Suprapubic skin (tissue), 4 donors: ENCODE data around the gene CARM1. TPM values are rescaled to one million over a fixed set of nuclear protein-coding genes. Genes with fewer than 3 reads are reported as not detected.

ENCODE experiments used
- DNase-seq, 2 donors: peaks; one replicate each; pipeline ENCODE4 v3.0.0-alpha.2; 2019; ENCODE audit warnings: low spot score in 2 of 2
- H3K27ac ChIP-seq: fragments of 200-600 bp; sonication (generic); one replicate; pipeline ENCODE4 v1.5.1; 2019
- H3K27me3 ChIP-seq: fragments of 200-600 bp; sonication (generic); one replicate; pipeline ENCODE4 v1.5.1; 2019
- H3K36me3 ChIP-seq: fragments of 200-600 bp; sonication (generic); one replicate; pipeline ENCODE4 v1.5.1; 2019
- H3K4me1 ChIP-seq: fragments of 200-600 bp; sonication (generic); one replicate; pipeline ENCODE4 v1.5.1; 2019
- H3K4me3 ChIP-seq: fragments of 200-600 bp; sonication (generic); one replicate; pipeline ENCODE4 v1.5.1; 2019; ENCODE audit warnings: mild to moderate bottlenecking
- H3K9me3 ChIP-seq: fragments of 200-600 bp; sonication (generic); one replicate; pipeline ENCODE4 v1.5.1; 2019
- EP300 ChIP-seq: sonication (generic); formaldehyde crosslinking; IDR thresholded peaks from one replicate; pipeline ENCODE4 v1.6.1; 2017; ENCODE audit warnings: antibody characterized with exemption
- POLR2A ChIP-seq, 2 donors: fragments of 450-650 bp; IDR thresholded peaks; one replicate each; pipeline ENCODE4 v1.6.1; 2017; ENCODE audit warnings: antibody characterized with exemption in 2 of 2, mild to moderate bottlenecking in 2 of 2, moderate library complexity in 2 of 2
- POLR2AphosphoS5 ChIP-seq, 3 donors: sonication (generic); formaldehyde crosslinking; IDR thresholded peaks; one replicate each; pipeline ENCODE4 v1.6.1; 2017; ENCODE audit warnings: antibody characterized with exemption in 3 of 3
- WGBS: methylation state at CpG from one replicate; pipeline ENCODE4 v1.1.5; 2018; 5-methylcytosine and 5-hydroxymethylcytosine counted together
- total RNA-seq, 4 donors: library from RNA; depleted of rRNA; stranded (reverse); fragments of >200 nt; gene quantifications; one replicate each; pipeline ENCODE4 v1.1.0, GENCODE V29; 2016
- TF ChIP-seq, protein P1 (sequence below), 2 donors: fragments of 200-600 bp in 1 of 2; fragments of 450-650 bp in 1 of 2; sonication (generic) in 1 of 2; IDR thresholded peaks; one replicate each; pipeline ENCODE4 v1.5.1; 2016 to 2019; ENCODE audit warnings: antibody characterized with exemption in 2 of 2, mild to moderate bottlenecking in 1 of 2, moderate library complexity in 1 of 2

CARM1 gene
- total RNA-seq, 4 donors from 2014 or later, result 19.8 to 26.6 (median 23.2) TPM

- no peaks in the 10 kb centered on the region for H3K36me3 ChIP-seq
- no peak overlapping the region for H3K4me3 ChIP-seq
- no peak overlapping the region for H3K27ac ChIP-seq
- WGBS, result 93% methylated on average over 5 of the region's 5 CpGs
- TF ChIP-seq, protein P1, sequence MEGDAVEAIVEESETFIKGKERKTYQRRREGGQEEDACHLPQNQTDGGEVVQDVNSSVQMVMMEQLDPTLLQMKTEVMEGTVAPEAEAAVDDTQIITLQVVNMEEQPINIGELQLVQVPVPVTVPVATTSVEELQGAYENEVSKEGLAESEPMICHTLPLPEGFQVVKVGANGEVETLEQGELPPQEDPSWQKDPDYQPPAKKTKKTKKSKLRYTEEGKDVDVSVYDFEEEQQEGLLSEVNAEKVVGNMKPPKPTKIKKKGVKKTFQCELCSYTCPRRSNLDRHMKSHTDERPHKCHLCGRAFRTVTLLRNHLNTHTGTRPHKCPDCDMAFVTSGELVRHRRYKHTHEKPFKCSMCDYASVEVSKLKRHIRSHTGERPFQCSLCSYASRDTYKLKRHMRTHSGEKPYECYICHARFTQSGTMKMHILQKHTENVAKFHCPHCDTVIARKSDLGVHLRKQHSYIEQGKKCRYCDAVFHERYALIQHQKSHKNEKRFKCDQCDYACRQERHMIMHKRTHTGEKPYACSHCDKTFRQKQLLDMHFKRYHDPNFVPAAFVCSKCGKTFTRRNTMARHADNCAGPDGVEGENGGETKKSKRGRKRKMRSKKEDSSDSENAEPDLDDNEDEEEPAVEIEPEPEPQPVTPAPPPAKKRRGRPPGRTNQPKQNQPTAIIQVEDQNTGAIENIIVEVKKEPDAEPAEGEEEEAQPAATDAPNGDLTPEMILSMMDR (IDR thresholded peaks at IDR 0.05), result no peak
- no peak for TF ChIP-seq POLR2A (IDR thresholded peaks at IDR 0.05)
- no peak for TF ChIP-seq POLR2AphosphoS5 (IDR thresholded peaks at IDR 0.05)
- no peak for TF ChIP-seq EP300
- H3K9me3 ChIP-seq, result no peaks in the 10 kb centered on the region
- peaks cover 9% of the 10 kb centered on the region for H3K27me3 ChIP-seq
- no peaks in the 10 kb centered on the region for H3K4me1 ChIP-seq
- no peak for DNase-seq
These were observed 20.7 kb upstream of the CARM1 start for GRCh38 chr19:10850631-10851030.

DNA sequence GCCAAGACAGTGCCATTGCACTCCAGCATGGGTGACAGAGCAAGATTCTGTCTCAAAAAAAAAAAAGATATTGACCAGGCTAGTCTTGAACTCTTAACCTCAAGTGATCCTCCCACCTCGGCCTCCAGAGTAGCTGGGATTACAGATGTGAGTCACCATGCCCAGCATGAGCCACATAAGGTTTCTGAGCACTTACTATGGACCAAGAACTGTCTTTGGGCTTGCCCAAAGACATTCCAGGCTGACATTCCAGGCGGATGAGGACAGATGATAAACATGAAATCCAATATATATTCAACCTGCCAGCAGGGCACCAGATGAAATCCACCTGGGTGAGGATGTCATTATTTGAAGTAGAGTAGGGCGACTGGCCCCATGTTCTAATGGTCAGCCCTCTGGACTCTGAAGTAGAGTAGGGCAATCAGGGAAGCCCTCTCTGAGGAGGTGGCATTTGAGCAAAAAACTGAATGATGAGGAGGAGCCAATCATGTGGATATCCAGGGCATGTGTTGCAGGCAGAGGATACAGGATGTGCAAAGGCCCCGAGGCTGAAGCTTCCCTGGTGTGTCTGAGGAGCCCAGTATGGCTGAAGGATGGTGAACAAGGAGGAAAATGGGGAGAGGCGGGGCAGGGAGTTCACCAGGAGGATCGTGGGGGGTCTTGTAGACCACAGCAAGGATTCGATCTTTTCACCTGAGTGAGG, 19.1 kb upstream of the CARM1 start:
- no peak for TF ChIP-seq POLR2AphosphoS5 (IDR thresholded peaks at IDR 0.05)
- TF ChIP-seq EP300, result no peak
- TF ChIP-seq, protein P1 (IDR thresholded peaks at IDR 0.05), result no peak
- TF ChIP-seq POLR2A (IDR thresholded peaks at IDR 0.05), result no peak
- H3K4me1 ChIP-seq, result no peaks in the 10 kb centered on the region
- H3K27ac ChIP-seq, result no peak overlapping the region
- H3K27me3 ChIP-seq, result peaks cover 9% of the 10 kb centered on the region
- 74% methylated on average over 7 of the region's 7 CpGs for WGBS
- no peaks in the 10 kb centered on the region for H3K36me3 ChIP-seq
- no peak overlapping the region for H3K4me3 ChIP-seq
- DNase-seq, result no peak
- H3K9me3 ChIP-seq, result no peaks in the 10 kb centered on the region

DNA sequence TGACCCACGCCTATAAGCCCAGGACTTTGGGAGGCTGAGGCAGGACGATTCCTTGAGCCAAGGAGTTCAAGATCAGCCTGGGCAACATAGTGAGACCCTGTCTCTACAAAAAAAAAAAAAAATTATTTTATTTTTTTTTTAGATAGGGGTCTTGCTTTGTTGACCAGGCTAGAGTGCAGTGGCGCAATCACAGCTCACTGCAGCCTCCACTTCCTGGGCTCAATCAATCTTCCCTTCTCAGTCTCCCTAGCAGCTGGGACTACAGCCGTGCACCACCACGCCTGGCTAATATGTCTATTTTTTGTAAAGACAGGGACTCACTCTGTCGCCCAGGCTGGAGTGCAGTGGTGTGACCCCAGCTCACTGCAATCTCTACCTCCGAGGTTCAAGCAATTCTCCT, 18.4 kb upstream of the CARM1 start:
- TF ChIP-seq EP300, result no peak
- TF ChIP-seq, protein P1 (IDR thresholded peaks at IDR 0.05), result no peak
- TF ChIP-seq POLR2AphosphoS5 (IDR thresholded peaks at IDR 0.05), result no peak
- TF ChIP-seq POLR2A (IDR thresholded peaks at IDR 0.05), result no peak
- H3K9me3 ChIP-seq, result no peaks in the 10 kb centered on the region
- no peaks in the 10 kb centered on the region for H3K36me3 ChIP-seq
- no peak for DNase-seq
- WGBS, result 78% methylated on average over 7 of the region's 7 CpGs
- H3K27ac ChIP-seq, result no peak overlapping the region
- no peaks in the 10 kb centered on the region for H3K4me1 ChIP-seq
- H3K27me3 ChIP-seq, result peaks cover 9% of the 10 kb centered on the region
- H3K4me3 ChIP-seq, result no peak overlapping the region

DNA sequence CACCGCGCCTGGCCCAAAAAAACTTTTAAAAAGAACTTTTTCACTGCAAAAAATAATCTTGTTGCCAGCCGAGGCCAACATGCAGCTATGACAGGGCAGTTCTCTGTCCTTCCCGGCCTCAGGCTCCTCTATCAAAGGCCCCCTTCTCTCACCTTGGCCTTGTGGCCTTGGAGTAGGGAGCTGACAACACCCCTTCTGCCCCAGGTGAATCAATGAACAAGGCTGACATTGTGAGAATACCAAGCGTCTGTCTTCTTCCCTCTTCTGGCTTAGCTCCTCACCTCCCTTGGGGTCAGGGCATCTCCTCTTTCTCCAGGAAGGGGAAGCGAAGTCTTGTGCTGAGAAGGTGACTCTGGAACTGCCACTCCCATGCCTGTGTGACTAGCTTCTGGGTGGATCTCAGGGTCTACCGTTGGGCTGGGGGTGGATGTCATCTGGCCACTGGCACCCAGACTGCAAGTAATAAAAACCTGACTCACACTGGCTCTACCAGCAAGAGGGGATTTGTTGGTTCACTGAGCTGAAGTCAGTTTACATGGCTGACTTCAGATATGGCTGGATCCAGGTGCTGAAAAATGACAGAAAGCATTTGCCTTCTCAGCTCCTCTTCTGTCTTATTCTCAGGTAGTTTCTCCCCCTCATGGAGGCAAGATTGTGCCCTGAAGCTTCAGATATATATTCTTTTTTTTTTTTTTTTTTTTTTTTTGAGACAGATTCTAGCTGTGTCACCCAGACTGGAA, 16.8 kb upstream of the CARM1 start:
- H3K4me3 ChIP-seq, result no peak overlapping the region
- WGBS, result 68% methylated on average over 7 of the region's 7 CpGs

More for the DNA sequence above, 16.8 kb upstream of the CARM1 start:
- Histone ChIP-seq H3K9me3 (no peaks in the 10 kb centered on the region), H3K36me3 (no peaks in the 10 kb centered on the region), H3K27ac (no peak overlapping the region), H3K27me3 (peaks cover 3% of the 10 kb centered on the region), H3K4me1 (no peaks in the 10 kb centered on the region)
- no peak for TF ChIP-seq EP300
- TF ChIP-seq POLR2AphosphoS5 (IDR thresholded peaks at IDR 0.05), result no peak
- TF ChIP-seq, protein P1 (IDR thresholded peaks at IDR 0.05), result no peak
- TF ChIP-seq POLR2A (IDR thresholded peaks at IDR 0.05), result no peak
- DNase-seq, result no peak
